HEK293 (cell line): ENCODE data around the gene CDK4.
A peak's percentile ranks its signal among the peaks of the same experiment; 100 is the strongest.

Source experiments
- CTCF ChIA-PET: fragments of 350-600 bp; formaldehyde crosslinking; extraction: SDS; loops from one replicate; lab custom pipeline; 2021; ENCODE audit warnings: antibody characterized with exemption; lab: Yijun Ruan, JAX
- POLR2A ChIA-PET: fragments of 300-600 bp; formaldehyde crosslinking; extraction: SDS; loops from one replicate; lab custom pipeline; 2020; ENCODE audit warnings: antibody characterized with exemption, inconsistent platforms; lab: Yijun Ruan, JAX
- H3K27ac ChIP-seq: fragments of 200-500 bp; sonication (Bioruptor generic); 2 replicates; pipeline ENCODE4 v1.5.1; 2014; ENCODE audit warnings: low read depth, low read length, control low read depth, inconsistent platforms; ENCODE audit errors: extremely low read depth
- H3K36me3 ChIP-seq, 2 experiments: fragments of 200-500 bp in 1 of 2; sonication (Bioruptor generic) in 1 of 2; 1 replicate in 1 of 2; 2 replicates in 1 of 2; pipeline ENCODE4 v1.5.1; 2014 to 2017; ENCODE audit warnings: inconsistent platforms in 2 of 2, low read length in 2 of 2; ENCODE audit not compliant: control insufficient read depth in 2 of 2, insufficient read depth in 1 of 2
- H3K4me1 ChIP-seq: fragments of 200-500 bp; sonication (Bioruptor generic); 2 replicates; pipeline ENCODE4 v1.5.1; 2014; ENCODE audit warnings: mild to moderate bottlenecking, low read length, inconsistent platforms; ENCODE audit not compliant: control insufficient read depth, insufficient read depth
- H3K4me3 ChIP-seq: 2 replicates; pipeline ENCODE4 v1.5.1; 2011; ENCODE audit warnings: low read depth, mild to moderate bottlenecking, control low read depth, low read length, moderate library complexity
- H3K9me3 ChIP-seq: fragments of 200-500 bp; sonication (Bioruptor generic); 2 replicates; pipeline ENCODE4 v1.5.1; 2014; ENCODE audit warnings: low read depth, low read length, inconsistent platforms; ENCODE audit not compliant: control insufficient read depth, insufficient read depth
- AEBP2 ChIP-seq: fragments of 450-650 bp; formaldehyde crosslinking; IDR thresholded peaks from 2 replicates; pipeline ENCODE4 v1.5.1; 2016; ENCODE audit warnings: missing biosample characterization, missing genetic modification characterization, borderline replicate concordance
- ATF2 ChIP-seq: fragments of 450-650 bp; formaldehyde crosslinking; IDR thresholded peaks from 2 replicates; pipeline ENCODE4 v1.5.1; 2016; ENCODE audit warnings: missing biosample characterization, missing genetic modification characterization, low read depth
- EGR2 ChIP-seq: fragments of 450-650 bp; formaldehyde crosslinking; IDR thresholded peaks from 2 replicates; pipeline ENCODE4 v1.5.1; 2016; ENCODE audit warnings: low read depth, missing biosample characterization, missing genetic modification characterization
- KLF16 ChIP-seq: fragments of 450-650 bp; formaldehyde crosslinking; IDR thresholded peaks from 2 replicates; pipeline ENCODE4 v1.5.1; 2017; ENCODE audit warnings: missing biosample characterization, missing genetic modification characterization
- KLF9 ChIP-seq: fragments of 450-650 bp; formaldehyde crosslinking; IDR thresholded peaks from 2 replicates; pipeline ENCODE4 v1.5.1; 2016; ENCODE audit warnings: missing biosample characterization, missing genetic modification characterization, low read depth
- PRDM10 ChIP-seq: fragments of 450-650 bp; formaldehyde crosslinking; IDR thresholded peaks from 2 replicates; pipeline ENCODE4 v1.5.1; 2016; ENCODE audit warnings: missing biosample characterization, missing genetic modification characterization
- YY1 ChIP-seq: fragments of 450-650 bp; formaldehyde crosslinking; IDR thresholded peaks from 2 replicates; pipeline ENCODE4 v1.5.1; 2018; ENCODE audit warnings: missing biosample characterization, missing genetic modification characterization
- ZBTB1 ChIP-seq: fragments of 450-650 bp; formaldehyde crosslinking; IDR thresholded peaks from 2 replicates; pipeline ENCODE4 v1.5.1; 2016; ENCODE audit warnings: missing biosample characterization, missing genetic modification characterization
- ZIC2 ChIP-seq: fragments of 450-650 bp; formaldehyde crosslinking; IDR thresholded peaks from 2 replicates; pipeline ENCODE4 v1.5.1; 2016; ENCODE audit warnings: missing biosample characterization, missing genetic modification characterization
- ZNF10 ChIP-seq: fragments of 450-650 bp; formaldehyde crosslinking; IDR thresholded peaks from 2 replicates; pipeline ENCODE4 v1.5.1; 2017; ENCODE audit warnings: missing biosample characterization, missing genetic modification characterization
- ZNF112 ChIP-seq: fragments of 450-650 bp; formaldehyde crosslinking; IDR thresholded peaks from 2 replicates; pipeline ENCODE4 v1.5.0; 2017; ENCODE audit warnings: missing biosample characterization, missing genetic modification characterization
- ZNF140 ChIP-seq: fragments of 450-650 bp; formaldehyde crosslinking; IDR thresholded peaks from 2 replicates; pipeline ENCODE4 v1.5.1; 2016; ENCODE audit warnings: missing biosample characterization, missing genetic modification characterization
- ZNF223 ChIP-seq: fragments of 450-650 bp; formaldehyde crosslinking; IDR thresholded peaks from 2 replicates; pipeline ENCODE4 v1.5.1; 2016; ENCODE audit warnings: missing biosample characterization, missing genetic modification characterization
- ZNF518A ChIP-seq: fragments of 450-650 bp; formaldehyde crosslinking; conservative IDR thresholded peaks from 2 replicates; pipeline ENCODE4 v1.5.1; 2016; ENCODE audit warnings: low read depth, missing biosample characterization, missing genetic modification characterization
- ZNF530 ChIP-seq: fragments of 450-650 bp; formaldehyde crosslinking; IDR thresholded peaks from 2 replicates; pipeline ENCODE4 v1.5.1; 2016; ENCODE audit warnings: low read depth, missing biosample characterization, missing genetic modification characterization
- ZNF707 ChIP-seq: fragments of 450-650 bp; formaldehyde crosslinking; IDR thresholded peaks from 2 replicates; pipeline ENCODE4 v1.5.1; 2016; ENCODE audit warnings: missing biosample characterization, missing genetic modification characterization
- ZNF791 ChIP-seq: fragments of 450-650 bp; formaldehyde crosslinking; IDR thresholded peaks from 2 replicates; pipeline ENCODE4 v1.5.1; 2016; ENCODE audit warnings: missing biosample characterization, missing genetic modification characterization

The CDK4 gene

GRCh38 chr12:57771873-57772428 lies 19.8 kb upstream of the CDK4 start, which contains the start of gene METTL1 (continued):
- TF ChIP-seq ZBTB1 (tag by site-specific recombination) = no peak
- no peak for TF ChIP-seq ZNF112 (tag by site-specific recombination)
- no peak for TF ChIP-seq ZNF530
- peak; percentile 69 for TF ChIP-seq ZIC2 (tag by site-specific recombination)
- no peak for TF ChIP-seq ZNF707 (tag by site-specific recombination)
- peak; percentile 96 for TF ChIP-seq YY1
- peak; percentile 76; the same call in 1 of the 2 replicates for TF ChIP-seq KLF9
- no peak for TF ChIP-seq ZNF140 (tag by site-specific recombination)
- no peak for TF ChIP-seq AEBP2
- peak; percentile 95 for TF ChIP-seq ZNF10
- TF ChIP-seq ZNF223 = no peak
- TF ChIP-seq KLF16 (tag by site-specific recombination) = peak; percentile 99
- TF ChIP-seq PRDM10 (tag by site-specific recombination) = 0 out of 2 replicates have a peak, but pooled peaks have one; percentile 57
- TF ChIP-seq ZNF791 (tag by site-specific recombination) = no peak

- Histone ChIP-seq H3K9me3 (no peaks in the 10 kb centered on the region), H3K36me3 (peaks cover 5 to 43% of the 10 kb centered on the region in 2 experiments; a peak in 2 of 3 replicates), H3K4me1 (peaks cover 19% of the 10 kb centered on the region), H3K27ac (peak overlapping the region; percentile 94), H3K4me3 (peak overlapping the region; percentile 93)
- 0 out of 2 replicates have a peak, but pooled peaks have one; percentile 68 for TF ChIP-seq EGR2 (tag by site-specific recombination)
- TF ChIP-seq ATF2 = peak; percentile 100
- TF ChIP-seq PRDM10 (tag by site-specific recombination) = peak; percentile 96
- TF ChIP-seq ZNF518A (tag by site-specific recombination) = no peak
- peak; percentile 99 for TF ChIP-seq KLF9
- POLR2A ChIA-PET = interaction anchor here (0.6 to 1.8 kb wide), 14 partner anchors 10 to 241 kb away, joined by 3 to 14 read pairs (median 4); partner anchors contain the start of genes CDK4, CTDSP2, MARCHF9 and TSFM
- CTCF ChIA-PET = interaction anchor here (0.6 to 2.1 kb wide), 3 partner anchors 12 to 133 kb away, joined by 3 to 6 read pairs (median 6); partner anchors contain the start of gene TSFM
Measured at GRCh38 chr12:57771236-57771872, 19.2 kb upstream of the CDK4 start.
